Measurements from ENCODE around the gene ANK2.

The ANK2 gene

DNA sequence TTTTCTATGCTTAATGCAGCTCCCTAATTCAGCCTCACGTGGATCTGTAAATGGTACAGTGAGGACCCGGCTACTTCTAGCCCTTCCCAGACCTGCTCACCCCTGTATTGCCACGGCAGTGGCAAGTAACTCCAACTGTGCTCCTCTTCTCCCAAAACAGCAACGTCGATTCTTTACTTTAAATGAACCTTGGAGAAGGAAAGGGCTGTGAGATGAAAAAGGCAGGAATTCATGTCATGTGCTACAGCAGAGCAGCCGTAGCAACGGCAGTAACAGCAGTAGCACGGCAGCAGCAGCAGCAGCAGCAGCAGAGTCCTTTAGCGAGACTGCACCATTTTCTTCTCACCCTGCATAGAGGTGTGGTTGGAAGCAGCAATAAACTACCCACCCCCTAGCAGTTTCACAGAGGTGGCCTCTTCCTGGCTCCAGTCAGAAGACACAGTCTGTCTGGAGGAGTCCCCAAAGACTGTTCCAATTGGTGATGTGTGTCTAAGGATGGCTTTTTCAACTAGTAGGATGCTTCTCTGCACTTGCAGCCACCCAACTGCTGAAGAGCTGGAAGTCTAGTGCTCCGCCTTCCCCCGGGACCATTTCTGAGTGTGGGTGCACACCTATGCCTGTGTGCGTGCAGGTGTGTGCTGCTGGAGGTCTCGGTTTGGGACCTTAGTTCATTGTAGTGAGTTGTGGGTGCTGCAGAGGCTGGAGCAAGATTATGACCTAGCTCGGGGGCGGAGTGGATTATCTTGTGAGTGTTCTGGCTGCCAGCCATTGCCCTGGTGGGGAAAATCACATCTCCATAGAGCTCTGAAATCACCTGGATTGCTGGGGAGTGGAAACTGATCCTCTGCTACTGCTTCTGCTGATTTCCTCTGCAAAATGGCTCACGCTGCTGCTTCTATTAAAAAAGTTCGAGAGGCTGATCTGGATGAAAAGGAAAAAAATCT, 67.2 kb downstream of the ANK2 start:
- H3K4me3 ChIP-seq (ENCODE audit: low read depth, low read length): no peak overlapping the region
- DNase-seq (ENCODE audit: low read depth): no peak
- no peak for TF ChIP-seq CTCF (conservative IDR thresholded peaks at IDR 0.05; ENCODE audit: low read depth, low read length)

GRCh38 chr4:113117358-113117702, 67.9 kb downstream of the ANK2 start:
- TF ChIP-seq CTCF (conservative IDR thresholded peaks at IDR 0.05; ENCODE audit: low read depth, low read length): no peak
- no peak for DNase-seq (ENCODE audit: low read depth)
- H3K4me3 ChIP-seq (ENCODE audit: low read depth, low read length): no peak overlapping the region

DNA sequence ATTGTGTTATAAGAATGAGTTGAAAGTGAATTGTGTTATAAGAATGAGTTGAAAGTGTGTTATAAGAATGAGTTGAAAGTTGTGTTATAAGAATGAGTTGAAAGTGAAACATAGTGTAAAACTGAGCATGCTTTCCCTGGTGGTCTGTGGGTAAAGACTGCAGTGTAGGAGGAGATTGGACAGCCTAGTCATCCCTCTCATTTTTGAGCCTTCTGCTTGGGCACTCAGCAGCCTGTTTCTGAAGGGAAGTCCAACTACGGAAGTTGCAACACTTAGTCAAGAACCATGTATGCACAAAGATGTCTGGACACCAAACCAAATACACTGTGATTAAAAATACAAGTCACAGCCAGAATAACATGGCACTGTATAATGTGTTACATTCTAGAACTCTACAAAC, 72.6 kb downstream of the ANK2 start:
- DNase-seq (ENCODE audit: low read depth): no peak
- no peak for TF ChIP-seq CTCF (conservative IDR thresholded peaks at IDR 0.05; ENCODE audit: low read depth, low read length)
- no peak overlapping the region for H3K4me3 ChIP-seq (ENCODE audit: low read depth, low read length)

- no peak for DNase-seq (ENCODE audit: low read depth)
- TF ChIP-seq CTCF (conservative IDR thresholded peaks at IDR 0.05; ENCODE audit: low read depth, low read length): no peak
- H3K4me3 ChIP-seq (ENCODE audit: low read depth, low read length): no peak overlapping the region
These were observed 76.0 kb downstream of the ANK2 start for GRCh38 chr4:113125418-113125817.

GRCh38 chr4:113131136-113131535, 81.7 kb downstream of the ANK2 start:
- H3K4me3 ChIP-seq (ENCODE audit: low read depth, low read length): no peak overlapping the region
- no peak for TF ChIP-seq CTCF (conservative IDR thresholded peaks at IDR 0.05; ENCODE audit: low read depth, low read length)
- no peak for DNase-seq (ENCODE audit: low read depth)

GRCh38 chr4:113131621-113132020, 82.2 kb downstream of the ANK2 start:
- no peak for TF ChIP-seq CTCF (conservative IDR thresholded peaks at IDR 0.05; ENCODE audit: low read depth, low read length)
- DNase-seq (ENCODE audit: low read depth): no peak
- H3K4me3 ChIP-seq (ENCODE audit: low read depth, low read length): no peak overlapping the region

GRCh38 chr4:113141901-113142346, 92.5 kb downstream of the ANK2 start:
- peak; percentile 73 for DNase-seq (ENCODE audit: low read depth)
- no peak overlapping the region for H3K4me3 ChIP-seq (ENCODE audit: low read depth, low read length)
- no peak for TF ChIP-seq CTCF (conservative IDR thresholded peaks at IDR 0.05; ENCODE audit: low read depth, low read length)
